GM23338 (cell line): ENCODE results near the gene PIGK. TPM values are rescaled to one million over a fixed set of nuclear protein-coding genes. Genes with fewer than 3 reads are reported as not detected.

Experiments
- ATAC-seq: fragments of 200-7000 bp; cut with Tn5 transposase; 3 replicates; pipeline ENCODE4 v1.9.1; 2020
- DNase-seq: peaks from one replicate; pipeline ENCODE4 v3.0.0-alpha.2; 2015; ENCODE audit warnings: low spot score
- H2AFZ ChIP-seq: fragments of 200-600 bp; sonication (generic); 2 replicates; pipeline ENCODE4 v1.8.0; 2016; ENCODE audit warnings: antibody characterized with exemption, mild to moderate bottlenecking, moderate library complexity
- H3F3A ChIP-seq: fragments of 200-600 bp; sonication (generic); replicated peaks from 2 replicates; pipeline ENCODE4 v1.8.0; 2017; ENCODE audit warnings: antibody characterized with exemption, mixed run types, low read depth
- H3K27ac ChIP-seq: fragments of 200-600 bp; sonication (generic); 2 replicates; pipeline ENCODE4 v1.6.1; 2016; ENCODE audit warnings: low read depth
- H3K27me3 ChIP-seq: fragments of 200-600 bp; sonication (generic); 2 replicates; pipeline ENCODE4 v1.8.0; 2016; ENCODE audit warnings: mild to moderate bottlenecking, mixed run types, moderate library complexity; ENCODE audit not compliant: insufficient read depth
- H3K36me3 ChIP-seq: fragments of 200-600 bp; sonication (generic); 2 replicates; pipeline ENCODE4 v1.8.0; 2016; ENCODE audit warnings: mild to moderate bottlenecking; ENCODE audit not compliant: insufficient read depth
- H3K4me1 ChIP-seq: fragments of 200-600 bp; sonication (generic); 2 replicates; pipeline ENCODE4 v1.8.0; 2016; ENCODE audit warnings: mild to moderate bottlenecking, moderate library complexity; ENCODE audit not compliant: insufficient read depth
- H3K4me2 ChIP-seq: fragments of 200-600 bp; sonication (generic); 2 replicates; pipeline ENCODE4 v1.7.1; 2017; ENCODE audit warnings: mixed run types
- H3K4me3 ChIP-seq: fragments of 200-600 bp; sonication (generic); 2 replicates; pipeline ENCODE4 v1.6.1; 2016; ENCODE audit warnings: mixed run types
- H3K79me2 ChIP-seq: fragments of 200-600 bp; sonication (generic); replicated peaks from 2 replicates; pipeline ENCODE4 v1.8.0; 2017; ENCODE audit warnings: mild to moderate bottlenecking; ENCODE audit not compliant: insufficient read depth
- H3K9me2 ChIP-seq: fragments of 200-600 bp; sonication (generic); 2 replicates; pipeline ENCODE4 v1.8.0; 2017; ENCODE audit not compliant: insufficient read depth
- H4K20me1 ChIP-seq: fragments of 200-600 bp; sonication (generic); replicated peaks from 2 replicates; pipeline ENCODE4 v1.8.0; 2017; ENCODE audit warnings: mild to moderate bottlenecking; ENCODE audit not compliant: insufficient read depth
- H3K27ac Mint-ChIP-seq: 2 replicates; pipeline ENCODE4 v1.8.0; 2020; ENCODE audit warnings: inconsistent platforms, mild to moderate bottlenecking, moderate library complexity, mixed read lengths
- H3K27me3 Mint-ChIP-seq: 3 replicates; pipeline ENCODE4 v1.8.0; 2022; ENCODE audit warnings: low read depth, mild to moderate bottlenecking, moderate library complexity, mixed read lengths, inconsistent platforms; ENCODE audit not compliant: insufficient read depth, poor library complexity
- H3K36me3 Mint-ChIP-seq: 3 replicates; pipeline ENCODE4 v1.8.0; 2021; ENCODE audit warnings: low read depth, mild to moderate bottlenecking, inconsistent platforms, moderate library complexity, mixed read lengths
- H3K4me1 Mint-ChIP-seq: 3 replicates; pipeline ENCODE4 v1.8.0; 2020; ENCODE audit warnings: mild to moderate bottlenecking, inconsistent platforms, mixed read lengths
- H3K4me3 Mint-ChIP-seq: 3 replicates; pipeline ENCODE4 v1.8.0; 2021; ENCODE audit warnings: moderate library complexity, mild to moderate bottlenecking, inconsistent platforms, mixed read lengths
- H3K9me3 Mint-ChIP-seq: 3 replicates; pipeline ENCODE4 v1.8.0; 2020; ENCODE audit warnings: moderate library complexity, mild to moderate bottlenecking, inconsistent platforms, mixed read lengths
- CREB1 ChIP-seq: fragments of 250-450 bp; sonication (Bioruptor Pico); IDR thresholded peaks from 2 replicates; pipeline ENCODE4 v1.5.0; 2020; ENCODE audit warnings: low read depth, mild to moderate bottlenecking, moderate library complexity
- CTCF ChIP-seq, 2 experiments: fragments of 200-600 bp in 1 of 2; sonication (generic) in 1 of 2; conservative IDR thresholded peaks; 2 replicates each; pipeline versions ENCODE4 v1.5.1 to v1.6.1; 2016 to 2017; ENCODE audit warnings: antibody characterized with exemption in 2 of 2, low read depth in 2 of 2, mild to moderate bottlenecking in 2 of 2, moderate library complexity in 1 of 2
- ETS1 ChIP-seq: IDR thresholded peaks from 2 replicates; pipeline ENCODE4 v1.6.1; 2016; ENCODE audit warnings: antibody characterized with exemption
- EZH2 ChIP-seq: fragments of 200-600 bp; sonication (generic); IDR thresholded peaks from one replicate; pipeline ENCODE4 v1.8.0; 2017; ENCODE audit warnings: antibody characterized with exemption, mild to moderate bottlenecking, low read depth; ENCODE audit not compliant: unreplicated experiment
- EZH2phosphoT487 ChIP-seq: fragments of 200-600 bp; sonication (generic); IDR thresholded peaks from one replicate; pipeline ENCODE4 v1.8.1; 2018; ENCODE audit warnings: antibody characterized with exemption; ENCODE audit not compliant: unreplicated experiment
- NANOG ChIP-seq: IDR thresholded peaks from 2 replicates; pipeline ENCODE4 v1.6.1; 2016; ENCODE audit warnings: antibody characterized with exemption, borderline replicate concordance
- POLR2AphosphoS5 ChIP-seq: IDR thresholded peaks from 2 replicates; pipeline ENCODE4 v1.6.1; 2016; ENCODE audit warnings: antibody characterized with exemption, low read depth
- REST ChIP-seq: IDR thresholded peaks from one replicate; pipeline ENCODE4 v1.6.1; 2018; ENCODE audit warnings: antibody characterized with exemption; ENCODE audit not compliant: unreplicated experiment
- STAT1 ChIP-seq: IDR thresholded peaks from one replicate; pipeline ENCODE4 v1.6.1; 2016; ENCODE audit warnings: antibody characterized with exemption; ENCODE audit not compliant: unreplicated experiment
- ZNF114 ChIP-seq: fragments of 250-450 bp; sonication (Bioruptor Pico); IDR thresholded peaks from 2 replicates; pipeline ENCODE4 v1.5.0; 2020; ENCODE audit warnings: mild to moderate bottlenecking, moderate library complexity
- ZNF331 ChIP-seq: fragments of 250-450 bp; sonication (Bioruptor Pico); IDR thresholded peaks from 2 replicates; pipeline ENCODE4 v1.5.0; 2020; ENCODE audit warnings: low read depth, mild to moderate bottlenecking, moderate library complexity
- ZNF462 ChIP-seq: fragments of 250-450 bp; sonication (Bioruptor Pico); IDR thresholded peaks from 2 replicates; pipeline ENCODE4 v1.5.0; 2020; ENCODE audit warnings: mild to moderate bottlenecking, moderate library complexity
- polyA plus RNA-seq: library from polyadenylated mRNA; unstranded; fragments of >200 nt; fragmentation: Nextera tagmentation; extraction: Ambion mirVana; gene quantifications from 2 replicates; pipeline ENCODE4 v1.2.1, GENCODE V29; 2016
- total RNA-seq: library from RNA; depleted of rRNA; stranded (reverse); fragments of >200 nt; shearing (Covaris generic); gene quantifications from 2 replicates; pipeline ENCODE4 v1.2.3, GENCODE V29; 2014

PIGK gene
- total and polyA plus RNA-seq, 2 experiments from 2014 or later = 16.4 to 26.4 TPM

- TF ChIP-seq REST = no peak
- no peak for TF ChIP-seq NANOG
- no peak for TF ChIP-seq ZNF114
- TF ChIP-seq ZNF331 (CRISPR knock-in tag) = no peak
- no peak for TF ChIP-seq EZH2phosphoT487
- TF ChIP-seq ETS1 = no peak
- no peak for TF ChIP-seq EZH2
- TF ChIP-seq STAT1 = no peak
- TF ChIP-seq CREB1 (CRISPR knock-in tag) = no peak
- no peak for TF ChIP-seq CTCF (conservative IDR thresholded peaks at IDR 0.05; ENCODE audit: low read depth in 2 of 2)
- TF ChIP-seq POLR2AphosphoS5 = no peak
Measured at GRCh38 chr1:77065693-77066342, 153.4 kb downstream of the PIGK start (continued).

GRCh38 chr1:77064246-77064645 is 155.0 kb downstream of the PIGK start:
- Histone ChIP-seq H3K79me2 (no peaks in the 10 kb centered on the region), H3K9me2 (no peaks in the 10 kb centered on the region; the same call in 1 of the 2 replicates), H2AFZ (no peak overlapping the region), H3K4me3 (no peak overlapping the region), H3K4me2 (no peak overlapping the region), H3K27me3 (no peaks in the 10 kb centered on the region), H3F3A (no peaks in the 10 kb centered on the region), H4K20me1 (no peaks in the 10 kb centered on the region), H3K27ac (no peak overlapping the region), H3K36me3 (no peaks in the 10 kb centered on the region), H3K4me1 (peaks cover 13% of the 10 kb centered on the region)
- Mint-ChIP-seq H3K9me3 (no peaks in the 10 kb centered on the region), H3K4me1 (peaks cover 24% of the 10 kb centered on the region), H3K27ac (no peak overlapping the region), H3K4me3 (no peak overlapping the region), H3K36me3 (no peaks in the 10 kb centered on the region; the same call in 2 of the 3 replicates), H3K27me3 (peaks cover 2% of the 10 kb centered on the region)
- DNase-seq (no peak), ATAC-seq (no peak)
- TF ChIP-seq CREB1 (CRISPR knock-in tag) (no peak), EZH2phosphoT487 (no peak), ZNF462 (CRISPR knock-in tag) (no peak)
